ENCODE data around the gene ZNF444. TPM values are rescaled to one million over a fixed set of nuclear protein-coding genes. Genes with fewer than 3 reads are reported as not detected.
A peak's percentile ranks its signal among the peaks of the same experiment; 100 is the strongest.

The ZNF444 gene
- total and polyA plus RNA-seq, 2 of the 8 experiments (the other 6 are each of a cell fraction or from before 2014, with no cell fraction given): 49.5 to 54.5 TPM

DNA sequence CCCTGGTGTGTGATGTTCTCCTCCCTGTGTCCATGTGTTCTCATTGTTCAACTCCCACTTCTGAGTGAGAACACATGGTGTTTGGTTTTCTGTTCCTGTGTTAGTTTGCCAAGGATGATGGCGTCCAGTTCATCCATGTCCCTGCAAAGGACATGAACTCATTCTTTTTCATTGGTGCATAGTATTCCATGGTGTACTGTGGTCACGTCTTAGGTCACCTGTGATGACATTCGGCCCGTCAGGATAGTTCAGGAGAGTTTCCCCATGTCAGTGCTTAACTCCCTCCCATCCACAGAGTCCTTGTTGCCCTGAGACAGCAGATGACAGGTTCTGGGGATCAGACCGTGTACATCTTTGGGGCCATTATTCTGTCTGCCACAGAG lies 8.6 kb downstream of the ZNF444 start:
- ChIA-PET CTCF (ENCODE audit: partially characterized antibody) (no interaction called here), POLR2A (ENCODE audit: partially characterized antibody) (interaction anchor here (1.6 kb wide), 1 partner anchor 29 kb away, joined by 4 read pairs; the partner anchor contains the start of gene ZNF787)

More for the DNA sequence above, 8.6 kb downstream of the ZNF444 start:
- no peak overlapping the region for H3K4me2 ChIP-seq (ENCODE audit: insufficient read depth in 1 of 2, low read depth in 2 of 2, low read length in 2 of 2)
- H2BK20ac ChIP-seq (ENCODE audit: low read length): no peak overlapping the region
- H3K14ac ChIP-seq (ENCODE audit: insufficient read length): no peak overlapping the region
- no peak overlapping the region for H3K18ac ChIP-seq (ENCODE audit: extremely low read depth, low read length)
- H3K4ac ChIP-seq (replicated peaks; ENCODE audit: insufficient read length, low read depth, low read length): no peak overlapping the region
- no peak for TF ChIP-seq SRF (IDR thresholded peaks at IDR 0.05; ENCODE audit: low read depth, low read length)
- TF ChIP-seq CREB1 (IDR thresholded peaks at IDR 0.05): no peak
- TF ChIP-seq CBX5 (IDR thresholded peaks at IDR 0.05; ENCODE audit: low read depth, low read length): no peak
- no peak for TF ChIP-seq CHD2 (IDR thresholded peaks at IDR 0.05; ENCODE audit: low read length)
- TF ChIP-seq, protein P1, sequence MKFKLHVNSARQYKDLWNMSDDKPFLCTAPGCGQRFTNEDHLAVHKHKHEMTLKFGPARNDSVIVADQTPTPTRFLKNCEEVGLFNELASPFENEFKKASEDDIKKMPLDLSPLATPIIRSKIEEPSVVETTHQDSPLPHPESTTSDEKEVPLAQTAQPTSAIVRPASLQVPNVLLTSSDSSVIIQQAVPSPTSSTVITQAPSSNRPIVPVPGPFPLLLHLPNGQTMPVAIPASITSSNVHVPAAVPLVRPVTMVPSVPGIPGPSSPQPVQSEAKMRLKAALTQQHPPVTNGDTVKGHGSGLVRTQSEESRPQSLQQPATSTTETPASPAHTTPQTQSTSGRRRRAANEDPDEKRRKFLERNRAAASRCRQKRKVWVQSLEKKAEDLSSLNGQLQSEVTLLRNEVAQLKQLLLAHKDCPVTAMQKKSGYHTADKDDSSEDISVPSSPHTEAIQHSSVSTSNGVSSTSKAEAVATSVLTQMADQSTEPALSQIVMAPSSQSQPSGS (IDR thresholded peaks at IDR 0.05; ENCODE audit: low read length): no peak
- no peak for TF ChIP-seq KDM5A (IDR thresholded peaks at IDR 0.05; ENCODE audit: low read length)
- TF ChIP-seq CTBP2 (IDR thresholded peaks at IDR 0.05; ENCODE audit: borderline replicate concordance, insufficient read depth, insufficient read length, low read length): no peak
- no peaks in the 10 kb centered on the region for H3K27me3 ChIP-seq (replicated peaks in 1 of 4; ENCODE audit: control insufficient read depth in 3 of 4, extremely low read depth in 1 of 4, insufficient read depth in 3 of 4, low read length in 3 of 4)
- H2AFZ ChIP-seq (ENCODE audit: low read length): no peak overlapping the region
- peaks cover 0 to 13% of the 10 kb centered on the region in 2 experiments; a peak in 2 of 4 replicates for H3K79me2 ChIP-seq (ENCODE audit: control insufficient read depth in 1 of 2, insufficient read depth in 2 of 2, low read length in 2 of 2)
- H3K79me1 ChIP-seq (ENCODE audit: low read depth, low read length): peaks cover 6% of the 10 kb centered on the region
- H3K27ac ChIP-seq (ENCODE audit: low read depth, low read length): no peak overlapping the region
- H4K91ac ChIP-seq (replicated peaks; ENCODE audit: insufficient read length, low read length): no peak overlapping the region
- H4K8ac ChIP-seq (ENCODE audit: extremely low read depth, insufficient read depth, low read length): no peak overlapping the region
- peak overlapping the region; percentile 42; the same call in 1 of the 2 replicates for H2AK5ac ChIP-seq (ENCODE audit: low read depth, low read length)
- no peaks in the 10 kb centered on the region for H3K9me3 ChIP-seq (ENCODE audit: insufficient read depth in 2 of 2, low read depth in 1 of 2, low read length in 1 of 2)
- no peak overlapping the region for H3K23ac ChIP-seq (ENCODE audit: insufficient read length)
- 93% methylated on average over 5 of the region's 5 CpGs; no CpG with 5 or more reads in 1 of the 2 experiments for WGBS, 2 experiments (ENCODE audit: extremely low coverage in 1 of 2, insufficient coverage in 1 of 2, insufficient read length in 1 of 2, insufficient replicate concordance in 2 of 2, low coverage in 1 of 2, low lambda C conversion rate in 2 of 2, missing lambda C conversion rate in 1 of 2)
- no peak overlapping the region for H2BK120ac ChIP-seq (replicated peaks; ENCODE audit: low read depth, low read length)
- FAIRE-seq: no peak
- no peak overlapping the region for H2BK12ac ChIP-seq (ENCODE audit: low read depth, low read length)
- peaks cover 0 to 22% (median 9%) of the 10 kb centered on the region in 4 experiments; a peak in 5 of 8 replicates for H3K36me3 ChIP-seq (ENCODE audit: control insufficient read depth in 2 of 4, insufficient read depth in 4 of 4, low read length in 3 of 4)
- no peak overlapping the region for H2BK5ac ChIP-seq (ENCODE audit: low read depth, low read length)
- DNase-seq (ENCODE audit: low read depth in 1 of 2, low spot score in 2 of 2): no peak
- H3K23me2 ChIP-seq (ENCODE audit: low read depth, low read length): no peaks in the 10 kb centered on the region
- H3K56ac ChIP-seq (replicated peaks; ENCODE audit: insufficient read length, low read depth, low read length): no peak overlapping the region
- H4K5ac ChIP-seq (ENCODE audit: insufficient read length, low read depth, low read length): no peak overlapping the region
- H3K9ac ChIP-seq (replicated peaks in 1 of 4; ENCODE audit: extremely low read depth in 1 of 4, low read depth in 3 of 4, low read length in 3 of 4): no peak overlapping the region
- H4K20me1 ChIP-seq (replicated peaks in 1 of 2; ENCODE audit: control insufficient read depth in 1 of 2, insufficient read depth in 2 of 2, low read length in 2 of 2): peaks cover 3 to 15% of the 10 kb centered on the region in 2 experiments
- no peak overlapping the region for H3K4me3 ChIP-seq (ENCODE audit: extremely low read depth in 1 of 4, insufficient read depth in 2 of 4, low read depth in 3 of 4, low read length in 4 of 4)
- peaks cover 5 to 10% (median 7%) of the 10 kb centered on the region in 4 experiments; a peak in 6 of 7 replicates for H3K4me1 ChIP-seq (replicated peaks in 1 of 4; ENCODE audit: control insufficient read depth in 3 of 4, insufficient read depth in 4 of 4, low read length in 3 of 4)
- H2BK15ac ChIP-seq (ENCODE audit: low read length): no peak overlapping the region

Data from H1 (cell line).